NB4 (cell line): ENCODE data around the gene PHACTR1.

Source experiments
- POLR2A ChIP-seq: IDR thresholded peaks from 2 replicates; pipeline ENCODE4 v1.6.1; 2011; ENCODE audit warnings: mild to moderate bottlenecking; ENCODE audit not compliant: insufficient read length; ENCODE audit errors: extremely low read depth
- TF ChIP-seq, protein P1 (sequence below): IDR thresholded peaks from one replicate; pipeline ENCODE4 v1.5.1; 2012; ENCODE audit warnings: low read depth, low read length

GRCh38 chr6:12735786-12736185 is 19.2 kb downstream of the PHACTR1 start:
- TF ChIP-seq, protein P1, sequence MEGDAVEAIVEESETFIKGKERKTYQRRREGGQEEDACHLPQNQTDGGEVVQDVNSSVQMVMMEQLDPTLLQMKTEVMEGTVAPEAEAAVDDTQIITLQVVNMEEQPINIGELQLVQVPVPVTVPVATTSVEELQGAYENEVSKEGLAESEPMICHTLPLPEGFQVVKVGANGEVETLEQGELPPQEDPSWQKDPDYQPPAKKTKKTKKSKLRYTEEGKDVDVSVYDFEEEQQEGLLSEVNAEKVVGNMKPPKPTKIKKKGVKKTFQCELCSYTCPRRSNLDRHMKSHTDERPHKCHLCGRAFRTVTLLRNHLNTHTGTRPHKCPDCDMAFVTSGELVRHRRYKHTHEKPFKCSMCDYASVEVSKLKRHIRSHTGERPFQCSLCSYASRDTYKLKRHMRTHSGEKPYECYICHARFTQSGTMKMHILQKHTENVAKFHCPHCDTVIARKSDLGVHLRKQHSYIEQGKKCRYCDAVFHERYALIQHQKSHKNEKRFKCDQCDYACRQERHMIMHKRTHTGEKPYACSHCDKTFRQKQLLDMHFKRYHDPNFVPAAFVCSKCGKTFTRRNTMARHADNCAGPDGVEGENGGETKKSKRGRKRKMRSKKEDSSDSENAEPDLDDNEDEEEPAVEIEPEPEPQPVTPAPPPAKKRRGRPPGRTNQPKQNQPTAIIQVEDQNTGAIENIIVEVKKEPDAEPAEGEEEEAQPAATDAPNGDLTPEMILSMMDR, result no peak
- no peak for TF ChIP-seq POLR2A
